ENCODE data around the gene C13orf46. TPM values are rescaled to one million over a fixed set of nuclear protein-coding genes. Genes with fewer than 3 reads are reported as not detected.

The C13orf46 gene
- total RNA-seq, 1 donor: 0.27 TPM

- no peak overlapping the region for H3K4me3 ChIP-seq (ENCODE audit: low read depth, low read length)
- TF ChIP-seq CTCF (IDR thresholded peaks at IDR 0.05; ENCODE audit: insufficient read depth, low read length): no peak
These were observed 25.1 kb upstream of the C13orf46 start for GRCh38 chr13:113998781-113999617.

GRCh38 chr13:113997845-113998751 is 24.2 kb upstream of the C13orf46 start:
- no peak for TF ChIP-seq CTCF (IDR thresholded peaks at IDR 0.05; ENCODE audit: insufficient read depth, low read length)
- H3K4me3 ChIP-seq (ENCODE audit: low read depth, low read length): no peak overlapping the region
- peak; percentile 85 for DNase-seq (ENCODE audit: low read depth)

More at GRCh38 chr13:113998781-113999617, 25.1 kb upstream of the C13orf46 start:
- no peak for DNase-seq (ENCODE audit: low read depth)

- no peak overlapping the region for H3K4me3 ChIP-seq (ENCODE audit: low read depth, low read length)
- no peak for DNase-seq (ENCODE audit: low read depth)
- TF ChIP-seq CTCF (IDR thresholded peaks at IDR 0.05; ENCODE audit: insufficient read depth, low read length): no peak
These were observed 23.3 kb upstream of the C13orf46 start for GRCh38 chr13:113996912-113997745.

- no peak overlapping the region for H3K4me3 ChIP-seq (ENCODE audit: low read depth, low read length)
- no peak for TF ChIP-seq CTCF (IDR thresholded peaks at IDR 0.05; ENCODE audit: insufficient read depth, low read length)
- DNase-seq (ENCODE audit: low read depth): no peak
These were observed 22.4 kb upstream of the C13orf46 start for GRCh38 chr13:113996081-113996911.

- DNase-seq (ENCODE audit: low read depth): no peak
- TF ChIP-seq CTCF (IDR thresholded peaks at IDR 0.05; ENCODE audit: insufficient read depth, low read length): no peak
- H3K4me3 ChIP-seq (ENCODE audit: low read depth, low read length): no peak overlapping the region
These were observed 21.2 kb upstream of the C13orf46 start for GRCh38 chr13:113995051-113995601.

Data from fibroblast of the aortic adventitia (primary cell).